ENCODE measurements around the gene RPL31. TPM values are rescaled to one million over a fixed set of nuclear protein-coding genes. Genes with fewer than 3 reads are reported as not detected.

RPL31 gene
- total RNA-seq, 3 donors from 2014 or later (not counting 1 experiment from before 2014, with no cell fraction given): 797 to 996 (median 940) TPM

- H3K27me3 Mint-ChIP-seq (ENCODE audit: low read depth in 2 of 2): peaks cover 0 to 5% of the 10 kb centered on the region in 2 donors
- no peaks in the 10 kb centered on the region for H3K27me3 ChIP-seq (ENCODE audit: control insufficient read depth, insufficient read depth, low read length)
- no peak overlapping the region for H3K4me3 Mint-ChIP-seq
- no peaks in the 10 kb centered on the region for H3K9me3 Mint-ChIP-seq
- no peak overlapping the region for H3K27ac Mint-ChIP-seq
- no peaks in the 10 kb centered on the region for H3K36me3 ChIP-seq (ENCODE audit: control insufficient read depth, insufficient read depth, low read length)
- intact Hi-C loops (cut with micrococcal nuclease): no loop called here
- TF ChIP-seq CTCF (IDR thresholded peaks at IDR 0.05): no peak
- ATAC-seq: no peak
- peaks cover 0 to 4% of the 10 kb centered on the region in 2 donors for H3K4me1 Mint-ChIP-seq
- H3K36me3 Mint-ChIP-seq: no peaks in the 10 kb centered on the region
- no peak overlapping the region for H3K27ac ChIP-seq (ENCODE audit: low read length)
- no peaks in the 10 kb centered on the region for H3K9me3 ChIP-seq (ENCODE audit: control insufficient read depth, insufficient read depth, low read length)
- 93% methylated on average over 24 of the region's 24 CpGs for WGBS (ENCODE audit: insufficient coverage)
- no peak overlapping the region for H3K4me3 ChIP-seq (ENCODE audit: low read length)
- no peak for DNase-seq
- H3K4me1 ChIP-seq (ENCODE audit: control insufficient read depth, insufficient read depth, low read length): no peaks in the 10 kb centered on the region
Measured at GRCh38 chr2:100990650-100991403, 11.3 kb upstream of the RPL31 start.

- Mint-ChIP-seq H3K9me3 (no peaks in the 10 kb centered on the region), H3K36me3 (no peaks in the 10 kb centered on the region), H3K27me3 (ENCODE audit: low read depth in 2 of 2) (peaks cover 0 to 5% of the 10 kb centered on the region in 2 donors), H3K27ac (no peak overlapping the region), H3K4me1 (peaks cover 0 to 4% of the 10 kb centered on the region in 2 donors), H3K4me3 (no peak overlapping the region)
- ATAC-seq: no peak
- no peaks in the 10 kb centered on the region for H3K4me1 ChIP-seq (ENCODE audit: control insufficient read depth, insufficient read depth, low read length)
- no peaks in the 10 kb centered on the region for H3K27me3 ChIP-seq (ENCODE audit: control insufficient read depth, insufficient read depth, low read length)
- intact Hi-C loops (cut with micrococcal nuclease): no loop called here
- TF ChIP-seq CTCF (IDR thresholded peaks at IDR 0.05): no peak
- WGBS (ENCODE audit: insufficient coverage): 98% methylated on average over 5 of the region's 5 CpGs
- DNase-seq: no peak
- no peak overlapping the region for H3K4me3 ChIP-seq (ENCODE audit: low read length)
- H3K36me3 ChIP-seq (ENCODE audit: control insufficient read depth, insufficient read depth, low read length): no peaks in the 10 kb centered on the region
- H3K27ac ChIP-seq (ENCODE audit: low read length): no peak overlapping the region
- H3K9me3 ChIP-seq (ENCODE audit: control insufficient read depth, insufficient read depth, low read length): no peaks in the 10 kb centered on the region
Measured at GRCh38 chr2:100991404-100991773, 10.7 kb upstream of the RPL31 start.

GRCh38 chr2:100992262-100992661 is 9.8 kb upstream of the RPL31 start:
- Histone ChIP-seq H3K4me1 (ENCODE audit: control insufficient read depth, insufficient read depth, low read length) (no peaks in the 10 kb centered on the region), H3K4me3 (ENCODE audit: low read length) (no peak overlapping the region), H3K36me3 (ENCODE audit: control insufficient read depth, insufficient read depth, low read length) (no peaks in the 10 kb centered on the region), H3K27me3 (ENCODE audit: control insufficient read depth, insufficient read depth, low read length) (no peaks in the 10 kb centered on the region), H3K27ac (ENCODE audit: low read length) (no peak overlapping the region), H3K9me3 (ENCODE audit: control insufficient read depth, insufficient read depth, low read length) (no peaks in the 10 kb centered on the region)
- Mint-ChIP-seq H3K27me3 (ENCODE audit: low read depth in 2 of 2) (peaks cover 0 to 5% of the 10 kb centered on the region in 2 donors), H3K9me3 (no peaks in the 10 kb centered on the region), H3K4me3 (no peak overlapping the region), H3K27ac (peak overlapping the region in 1 of 2 donors; percentile 52), H3K36me3 (no peaks in the 10 kb centered on the region), H3K4me1 (peaks cover 0 to 4% of the 10 kb centered on the region in 2 donors)
- no peak for TF ChIP-seq CTCF (IDR thresholded peaks at IDR 0.05)
- DNase-seq (no peak), ATAC-seq (no peak)
- WGBS (ENCODE audit: insufficient coverage): 74% methylated on average over 5 of the region's 6 CpGs
- intact Hi-C loops (cut with micrococcal nuclease): no loop called here

- no peaks in the 10 kb centered on the region for H3K9me3 ChIP-seq (ENCODE audit: control insufficient read depth, insufficient read depth, low read length)
- no peaks in the 10 kb centered on the region for H3K36me3 ChIP-seq (ENCODE audit: control insufficient read depth, insufficient read depth, low read length)
- H3K4me1 ChIP-seq (ENCODE audit: control insufficient read depth, insufficient read depth, low read length): no peaks in the 10 kb centered on the region
- no peak for TF ChIP-seq CTCF (IDR thresholded peaks at IDR 0.05)
- DNase-seq (no peak), ATAC-seq (no peak)
- intact Hi-C loops (cut with micrococcal nuclease): no loop called here
- no peak overlapping the region for H3K4me3 Mint-ChIP-seq
- H3K27ac ChIP-seq (ENCODE audit: low read length): no peak overlapping the region
- 95% methylated on average over 17 of the region's 17 CpGs for WGBS (ENCODE audit: insufficient coverage)
- H3K4me1 Mint-ChIP-seq: peaks cover 0 to 4% of the 10 kb centered on the region in 2 donors
- H3K27ac Mint-ChIP-seq: no peak overlapping the region
- no peaks in the 10 kb centered on the region for H3K36me3 Mint-ChIP-seq
- peaks cover 0 to 5% of the 10 kb centered on the region in 2 donors for H3K27me3 Mint-ChIP-seq (ENCODE audit: low read depth in 2 of 2)
- no peak overlapping the region for H3K4me3 ChIP-seq (ENCODE audit: low read length)
- H3K27me3 ChIP-seq (ENCODE audit: control insufficient read depth, insufficient read depth, low read length): no peaks in the 10 kb centered on the region
- no peaks in the 10 kb centered on the region for H3K9me3 Mint-ChIP-seq
Measured at GRCh38 chr2:100993294-100993693, 8.8 kb upstream of the RPL31 start.

Data from natural killer cell (primary cell).